NOMO-1 treated with dmso at 0.1 percent for 144 hours (cell line): ENCODE results near the gene CDK6.

Experiments
- DNase-seq: peaks from one replicate; lab custom pipeline; 2025; ENCODE audit not compliant: unreplicated experiment; lab: John Stamatoyannopoulos, UW

Gene CDK6

DNA sequence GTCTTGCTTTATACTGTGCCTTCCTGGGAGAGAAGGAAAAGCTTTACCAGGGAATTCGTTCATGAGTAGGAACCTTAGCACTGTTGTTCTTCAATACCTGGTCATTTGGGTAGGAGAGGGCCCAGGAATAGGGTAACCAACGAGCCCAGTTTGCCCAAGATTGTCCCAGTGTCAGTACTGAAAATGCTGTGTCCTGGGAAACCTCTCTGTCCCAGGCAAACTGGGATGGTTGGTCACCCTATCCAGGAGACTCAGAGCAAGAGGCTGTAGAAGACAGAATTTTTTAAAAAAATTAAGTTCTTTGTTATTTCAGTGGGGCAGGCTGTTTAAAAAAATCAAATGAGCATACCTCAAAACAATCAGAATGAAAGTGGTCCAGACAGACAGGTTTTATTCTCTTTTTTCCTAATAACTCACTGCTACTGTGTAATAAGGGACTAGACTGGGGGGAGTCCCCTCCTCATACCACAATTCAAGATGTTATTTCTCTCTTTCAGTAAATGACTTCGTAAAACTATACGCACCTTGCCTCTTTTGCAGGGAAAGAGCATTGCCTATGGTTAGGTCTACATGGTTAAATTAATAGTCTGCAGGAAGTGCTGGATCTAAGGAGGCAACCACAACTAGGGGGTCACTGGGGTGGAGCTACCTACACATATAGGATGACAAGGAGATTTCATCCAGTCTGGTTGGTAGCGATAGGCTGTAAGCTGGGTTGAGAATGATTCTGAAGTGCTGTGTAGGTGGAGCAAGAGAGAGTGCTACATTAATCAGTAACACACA, 205.1 kb downstream of the CDK6 start:
- no peak for DNase-seq

DNA sequence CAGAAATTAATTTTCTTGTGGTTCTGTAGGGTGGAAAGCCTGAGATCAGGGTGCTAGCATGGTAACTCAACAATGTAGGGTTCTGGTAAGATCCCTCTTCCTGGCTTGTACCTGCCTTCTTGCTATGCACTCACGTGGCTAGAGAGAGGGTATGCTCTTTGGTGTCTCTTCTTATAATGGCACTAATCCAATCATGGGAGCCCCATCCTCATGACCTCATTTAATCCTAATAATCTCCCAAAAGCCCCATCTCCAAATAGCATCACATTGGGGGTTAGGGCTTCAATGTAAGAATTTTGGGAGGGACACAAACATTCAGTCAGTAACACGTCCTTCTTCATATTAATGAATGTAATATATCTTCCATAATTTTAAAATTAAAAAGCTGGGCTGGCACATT, 206.6 kb downstream of the CDK6 start:
- DNase-seq, result no peak

DNA sequence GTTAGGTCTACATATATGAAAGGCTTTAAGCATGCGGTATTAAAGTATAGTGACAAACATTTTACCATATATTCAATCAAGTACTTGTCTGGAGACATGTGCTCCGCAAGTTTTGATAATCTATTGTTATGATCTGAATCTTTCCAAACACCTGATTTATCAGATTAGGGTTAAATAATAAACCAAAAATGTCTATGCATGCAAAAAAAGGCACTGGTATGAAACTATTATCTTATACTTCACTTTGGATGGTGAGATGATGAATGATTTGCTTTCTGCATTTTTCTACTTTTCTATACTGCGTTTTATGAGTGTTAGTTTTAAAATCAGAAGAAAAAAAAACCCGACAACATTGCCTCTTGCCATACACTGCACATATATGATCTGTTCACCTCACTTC, 208.4 kb downstream of the CDK6 start:
- DNase-seq, result no peak

DNA sequence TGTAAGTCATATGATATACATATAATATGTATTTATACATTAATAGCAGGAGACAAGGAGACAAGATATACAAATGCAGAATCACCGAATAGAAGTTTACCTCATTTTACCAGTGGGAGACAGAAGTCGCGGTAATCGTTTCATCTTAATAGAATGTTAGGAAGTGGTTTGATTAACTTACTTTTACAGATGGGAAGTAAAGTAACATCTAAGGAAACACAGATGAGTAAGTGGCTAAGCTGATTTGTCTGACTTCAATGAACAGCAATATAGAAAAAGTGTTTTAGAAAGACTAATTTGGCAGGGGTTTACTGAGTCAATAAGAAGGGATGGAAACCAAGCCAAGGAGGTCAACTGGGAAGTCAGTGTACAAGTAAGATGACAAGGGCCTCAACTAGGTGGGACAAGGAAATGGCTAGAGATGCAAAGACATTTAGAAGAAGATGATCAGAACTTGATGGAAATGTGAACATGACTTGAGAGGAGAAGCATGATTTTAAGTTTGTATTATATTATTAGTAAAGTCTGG, 210.0 kb downstream of the CDK6 start:
- no peak for DNase-seq

DNA sequence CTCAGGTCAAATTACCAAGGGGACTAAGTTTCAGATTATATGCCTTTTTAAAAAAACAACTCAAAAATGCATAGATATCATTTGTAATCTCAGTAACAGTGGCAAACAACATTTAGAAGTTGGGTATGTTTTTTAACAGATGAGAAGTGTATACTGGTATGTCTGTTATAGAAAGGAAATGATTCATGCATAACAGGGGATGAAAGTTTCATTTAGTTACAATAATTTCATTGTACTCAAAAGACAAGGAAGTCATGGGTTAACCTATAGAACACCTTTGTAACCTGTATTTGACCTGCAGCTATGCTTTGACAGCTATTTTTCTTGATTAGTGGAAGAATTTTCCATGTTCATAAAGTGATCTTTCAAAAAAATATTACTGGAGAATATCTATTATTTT, 210.8 kb downstream of the CDK6 start:
- no peak for DNase-seq

DNA sequence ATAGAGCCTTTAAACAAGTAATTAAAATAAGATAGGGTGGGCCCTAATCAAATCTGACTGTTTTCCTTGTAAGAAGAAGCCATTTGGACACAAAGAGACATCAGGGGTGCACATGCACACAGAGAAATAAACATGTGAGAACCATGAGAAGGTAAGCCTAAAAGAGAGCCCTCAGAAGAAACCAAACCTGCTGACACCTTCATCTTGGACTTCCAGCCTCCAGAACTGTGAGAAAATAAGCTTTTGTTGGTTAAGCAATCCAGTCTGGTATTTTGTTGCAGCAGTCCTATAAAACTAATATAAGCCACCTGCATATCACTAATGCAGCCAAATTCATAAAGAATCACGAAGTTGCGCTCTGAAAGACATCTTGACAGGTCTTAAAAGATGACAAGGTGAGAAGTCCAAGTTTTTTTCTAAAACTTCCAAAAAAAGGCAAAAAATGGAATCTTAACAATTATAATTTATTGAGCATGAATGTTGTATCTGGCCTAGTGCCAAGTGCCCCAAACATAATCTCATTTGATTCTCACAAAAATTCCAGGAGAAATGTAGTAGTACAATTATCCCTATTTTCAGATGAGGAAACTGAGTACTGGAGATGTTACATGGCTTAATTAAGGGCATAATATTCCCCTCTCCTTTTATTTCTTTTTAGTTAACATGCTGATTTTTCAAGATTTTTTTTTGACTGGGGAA, 211.9 kb downstream of the CDK6 start:
- no peak for DNase-seq

DNA sequence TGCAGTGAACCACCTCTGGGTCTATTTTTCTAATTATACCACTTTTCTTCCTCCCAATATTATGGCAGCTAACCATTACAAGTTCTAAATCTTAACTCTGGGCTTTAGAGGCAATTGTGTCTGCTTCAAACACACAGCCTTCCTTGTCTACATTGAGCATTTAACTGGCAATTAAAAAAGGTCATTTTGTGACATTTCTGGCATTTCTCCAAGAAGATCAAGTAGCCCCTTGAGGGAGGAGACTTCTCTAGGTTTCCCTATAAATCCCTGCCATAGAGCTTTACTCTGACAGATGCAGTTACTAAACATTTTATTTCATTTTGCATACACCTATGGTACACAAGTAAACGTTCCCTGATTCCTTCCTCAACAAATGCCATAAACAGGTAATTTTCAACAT, 212.8 kb downstream of the CDK6 start:
- DNase-seq, result no peak

DNA sequence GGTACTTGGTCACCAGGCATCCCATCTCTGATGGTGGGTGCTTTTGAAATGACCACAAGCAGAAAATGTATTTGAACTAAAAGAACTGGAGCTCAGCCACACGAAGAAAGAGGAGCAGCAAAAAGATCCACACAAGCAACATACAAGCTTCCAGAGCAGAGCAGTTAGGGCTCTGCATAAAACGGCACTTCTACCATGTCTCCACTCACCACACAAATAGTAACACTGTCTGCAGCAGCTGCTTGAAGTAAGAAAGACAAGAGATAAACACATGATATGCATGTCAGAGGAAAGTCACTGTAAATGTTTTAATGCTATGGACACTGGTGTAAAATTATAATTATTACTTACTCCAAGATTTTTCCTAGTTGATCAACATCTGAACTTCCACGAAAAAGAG, 213.7 kb downstream of the CDK6 start:
- DNase-seq, result no peak

DNA sequence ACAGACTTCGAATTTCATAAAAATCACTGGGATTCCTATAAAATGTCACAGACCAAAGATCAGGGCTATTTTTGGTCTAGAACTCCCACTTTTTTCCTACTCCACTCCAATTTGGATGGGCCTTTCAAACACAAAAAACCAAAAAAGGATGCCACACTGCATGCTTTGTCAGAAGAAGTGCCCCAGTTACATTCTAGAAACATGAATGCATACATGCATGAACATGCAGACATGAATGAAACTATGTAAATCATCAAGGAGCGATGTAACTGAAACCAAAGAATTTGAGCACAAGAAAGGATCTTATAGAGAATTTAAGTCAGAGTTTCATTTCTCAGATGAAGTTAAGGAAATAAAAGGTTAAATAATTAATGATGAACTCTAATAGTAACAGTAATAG, 214.3 kb downstream of the CDK6 start:
- DNase-seq, result no peak

DNA sequence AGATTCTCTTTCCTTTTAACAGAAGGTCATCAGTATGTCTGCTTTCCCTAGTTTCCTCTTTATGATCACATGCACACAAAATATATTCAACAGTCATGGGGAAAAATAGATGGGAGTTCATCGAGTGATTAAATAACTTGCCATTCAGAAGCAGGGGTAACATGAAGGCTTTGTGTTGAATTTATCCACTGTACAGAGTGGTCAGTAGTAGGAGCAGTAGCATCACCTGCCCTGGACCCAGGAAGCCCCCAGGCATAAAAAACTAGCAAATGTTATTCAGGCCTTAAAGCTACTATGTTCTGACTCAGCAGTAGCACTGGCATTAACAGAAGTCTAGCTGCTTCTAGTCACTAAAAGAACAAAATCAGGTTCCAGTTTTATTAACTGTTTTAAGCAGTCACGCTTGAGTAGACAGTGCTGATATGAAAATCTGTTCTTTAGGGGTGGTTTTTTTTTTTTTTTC, 214.8 kb downstream of the CDK6 start:
- no peak for DNase-seq

DNA sequence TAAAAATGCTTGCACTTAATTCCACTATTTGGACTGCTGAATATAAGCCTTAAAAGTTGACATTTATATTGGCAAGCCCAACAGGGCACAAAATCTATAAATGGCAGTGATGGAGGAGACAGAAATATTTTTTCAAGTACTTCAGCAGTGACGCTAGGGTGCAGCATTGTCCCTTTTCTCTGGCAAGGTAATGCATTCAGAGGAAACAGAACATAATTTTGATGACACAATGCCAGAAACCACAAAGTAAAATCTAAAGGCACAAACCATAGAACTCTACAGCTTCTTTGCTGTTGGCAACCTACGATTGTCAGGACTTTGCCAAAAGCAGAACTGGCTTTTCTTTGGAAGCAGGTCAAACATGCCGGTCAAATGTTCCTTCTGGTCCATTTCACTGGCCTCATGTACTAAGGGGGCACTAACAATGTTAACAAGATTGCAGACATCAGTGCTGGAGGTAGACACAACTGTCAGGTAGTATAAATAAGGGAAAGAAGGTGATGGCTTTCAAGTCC, 215.3 kb downstream of the CDK6 start:
- peak; percentile 99 for DNase-seq

DNA sequence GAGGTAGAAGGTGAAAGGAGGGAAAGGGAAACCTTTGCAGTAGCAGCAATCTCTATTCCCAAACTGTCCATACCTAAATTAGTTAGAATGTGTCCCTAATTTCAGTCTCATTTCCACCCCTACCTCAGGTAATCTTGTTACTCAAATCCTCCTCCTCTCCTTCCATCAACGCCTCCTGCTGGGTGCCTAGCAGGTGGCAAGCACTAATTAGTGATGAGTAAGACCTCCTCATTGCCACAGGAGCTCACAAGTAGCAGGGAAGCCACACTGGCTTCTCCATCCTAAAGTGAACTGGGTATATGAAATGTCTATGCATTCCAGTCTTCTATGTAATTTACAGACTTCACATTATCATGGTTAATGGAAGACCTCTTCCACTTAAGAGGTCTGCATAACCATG, 220.5 kb downstream of the CDK6 start:
- DNase-seq, result no peak

DNA sequence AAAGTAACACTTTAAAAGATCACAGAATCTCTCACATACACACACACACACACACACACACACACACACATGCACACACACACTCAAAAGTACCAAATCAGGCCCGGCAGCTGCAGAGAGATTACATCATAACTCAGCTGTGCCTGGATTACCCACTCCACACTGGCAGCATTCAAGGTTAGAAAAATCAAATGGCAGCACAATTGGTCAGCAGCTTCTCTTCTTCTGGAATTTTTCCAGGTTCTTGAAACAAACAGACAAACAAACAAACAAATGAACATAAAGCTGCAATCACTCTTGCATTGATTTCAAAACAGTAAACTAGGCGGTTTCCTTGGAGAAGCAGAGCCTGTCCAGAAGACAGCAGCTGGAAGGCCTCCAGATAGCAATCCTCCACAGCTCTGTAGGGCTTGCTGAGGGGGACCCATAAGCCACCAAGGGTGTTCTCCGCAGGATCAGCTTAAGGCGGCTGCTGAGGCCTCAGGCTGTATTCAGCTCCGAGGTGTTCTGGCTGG, 221.7 kb downstream of the CDK6 start:
- DNase-seq, result no peak

DNA sequence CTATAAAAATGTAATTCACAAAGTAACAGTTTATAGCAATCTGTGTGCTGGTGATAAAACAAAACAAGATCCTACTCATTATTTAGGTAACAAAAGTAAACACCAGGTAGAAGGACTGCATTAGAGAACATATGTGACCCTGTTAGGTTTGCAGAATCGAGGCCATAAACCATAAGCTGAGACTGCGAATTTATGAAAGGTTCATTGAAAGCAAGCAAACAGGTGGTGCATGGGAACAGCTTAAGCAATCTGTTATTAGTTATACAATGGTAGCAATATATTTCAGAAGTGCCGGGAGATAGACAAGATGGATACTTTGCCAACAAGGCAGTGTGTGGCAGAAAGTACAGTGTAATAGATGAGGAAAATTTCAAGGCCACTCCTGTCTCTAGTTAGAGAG, 222.7 kb downstream of the CDK6 start:
- no peak for DNase-seq

DNA sequence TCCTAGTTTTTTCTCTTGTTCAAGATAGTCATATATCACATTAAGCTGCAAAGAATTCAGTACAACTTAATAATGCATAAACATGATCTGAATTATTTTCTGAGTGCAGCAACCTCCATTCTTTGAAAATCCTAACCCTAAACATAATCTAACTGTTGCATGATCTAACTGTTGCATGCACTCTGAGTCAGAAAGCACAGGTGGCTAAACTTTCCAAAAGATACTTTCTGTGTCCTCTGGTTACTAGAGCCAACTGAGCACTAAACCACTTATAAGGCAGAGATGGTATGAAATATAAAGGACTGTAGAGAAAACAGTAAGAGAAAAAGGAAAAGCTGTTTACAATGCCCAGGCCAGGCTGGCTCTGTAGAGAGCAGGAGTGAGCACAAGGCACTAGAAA, 223.2 kb downstream of the CDK6 start:
- no peak for DNase-seq

DNA sequence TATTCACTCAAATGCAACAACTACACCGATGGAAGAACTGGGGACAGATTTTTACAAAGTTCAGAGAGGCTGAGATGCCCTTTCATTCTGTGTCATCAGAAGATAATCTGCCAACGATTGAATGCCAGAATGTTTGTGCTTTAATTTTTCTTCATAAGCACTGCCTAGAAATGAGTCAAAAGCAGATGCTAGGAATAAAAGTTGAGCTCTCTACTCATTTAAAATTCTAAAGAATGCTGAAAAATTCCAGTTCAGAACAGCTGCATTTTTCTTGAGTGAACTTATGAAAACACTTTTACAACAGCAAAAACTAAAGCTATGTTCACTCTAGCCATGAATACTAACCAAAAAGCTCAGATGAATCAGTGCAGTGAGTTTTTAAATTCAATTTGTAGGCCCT, 223.9 kb downstream of the CDK6 start:
- DNase-seq, result no peak

DNA sequence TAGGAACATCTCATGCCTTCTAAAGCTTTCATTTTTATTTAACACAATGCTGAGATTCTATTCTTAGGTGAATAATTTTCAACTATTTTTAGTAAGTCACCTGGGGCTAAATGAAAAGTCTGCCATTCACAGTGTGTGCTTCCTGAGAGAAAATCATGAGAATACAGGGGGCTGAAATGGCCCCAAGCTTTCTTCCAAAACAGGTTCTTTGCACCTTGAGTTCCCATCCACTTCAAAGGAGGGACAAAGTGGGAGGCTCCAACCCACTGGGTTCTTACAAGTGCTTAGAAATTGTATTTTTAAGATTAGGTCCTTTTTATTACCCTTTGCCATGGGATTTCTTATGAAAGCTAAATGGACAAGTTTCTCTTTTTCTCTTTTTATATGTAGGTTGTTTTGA, 224.6 kb downstream of the CDK6 start:
- no peak for DNase-seq

DNA sequence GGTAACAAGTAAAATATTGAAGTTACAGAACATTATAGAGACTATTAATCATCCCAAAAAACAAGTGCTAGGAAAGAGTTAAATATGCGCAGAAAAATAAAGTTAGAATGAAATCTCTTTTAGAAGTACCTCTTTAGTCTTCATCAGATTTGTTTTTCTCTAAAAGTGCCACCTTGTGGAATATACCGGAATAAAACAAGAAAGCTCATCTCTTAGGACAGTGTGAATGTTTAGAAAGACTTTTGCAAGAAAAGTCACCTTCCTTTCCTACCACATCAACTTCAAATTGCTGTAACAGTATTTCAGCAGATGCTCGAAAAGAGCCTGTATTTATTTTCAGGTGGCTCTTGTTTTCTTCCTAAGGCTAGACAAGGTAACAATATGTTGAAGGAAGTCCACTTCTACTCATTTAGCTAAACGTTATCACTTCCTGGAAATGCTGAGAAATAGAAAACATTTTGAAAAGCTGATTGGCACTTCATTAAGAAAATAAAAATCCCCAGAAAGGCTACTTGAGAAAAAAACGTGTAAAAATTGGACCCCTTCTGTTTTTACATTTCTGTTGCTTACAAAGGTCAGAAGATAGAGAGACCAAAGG, 226.4 kb downstream of the CDK6 start:
- DNase-seq, result no peak

DNA sequence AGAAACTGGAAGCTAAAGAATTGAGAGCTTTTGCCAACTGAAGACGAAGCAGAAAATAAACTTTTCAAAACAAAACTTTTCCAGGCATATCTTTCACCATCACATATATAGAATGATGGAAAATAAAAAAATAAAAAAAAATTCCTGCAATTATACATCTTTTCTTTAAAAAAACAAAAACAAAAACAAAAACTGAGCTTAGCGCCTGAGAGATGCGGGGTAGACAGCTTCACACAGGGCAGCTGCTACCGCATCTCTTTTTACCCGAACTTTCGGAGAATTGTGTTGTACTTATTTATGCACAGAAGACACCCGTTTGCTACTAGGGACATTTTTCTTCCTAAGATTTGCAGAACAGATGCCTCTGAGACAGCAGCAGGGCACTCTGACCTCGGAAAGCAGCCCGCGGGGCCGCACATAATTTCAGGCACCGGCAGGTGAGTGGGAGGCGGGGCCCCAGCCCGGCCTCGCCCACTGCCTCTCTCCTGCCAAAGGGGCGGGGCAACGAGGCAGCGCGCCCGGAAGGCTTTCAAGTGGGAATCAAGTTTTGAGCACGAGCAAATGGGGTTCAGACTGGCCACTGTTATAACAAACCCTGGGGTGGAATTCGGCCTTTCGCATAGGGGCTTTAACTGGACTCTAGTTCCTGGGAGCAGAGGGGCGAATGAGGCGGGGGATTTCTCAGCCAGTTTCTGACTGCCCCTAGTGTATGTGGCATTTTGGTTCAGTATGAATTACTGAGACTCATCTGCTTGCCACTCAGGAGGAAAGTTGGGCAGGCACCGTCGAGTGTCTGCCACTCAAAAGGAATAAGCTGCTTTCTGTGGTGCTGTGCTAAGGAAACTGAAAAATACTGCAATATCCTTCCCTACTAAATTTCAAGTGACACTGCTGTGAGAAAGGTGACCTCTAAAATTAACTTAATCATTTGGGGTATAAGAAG, 227.7 kb downstream of the CDK6 start:
- no peak for DNase-seq

DNA sequence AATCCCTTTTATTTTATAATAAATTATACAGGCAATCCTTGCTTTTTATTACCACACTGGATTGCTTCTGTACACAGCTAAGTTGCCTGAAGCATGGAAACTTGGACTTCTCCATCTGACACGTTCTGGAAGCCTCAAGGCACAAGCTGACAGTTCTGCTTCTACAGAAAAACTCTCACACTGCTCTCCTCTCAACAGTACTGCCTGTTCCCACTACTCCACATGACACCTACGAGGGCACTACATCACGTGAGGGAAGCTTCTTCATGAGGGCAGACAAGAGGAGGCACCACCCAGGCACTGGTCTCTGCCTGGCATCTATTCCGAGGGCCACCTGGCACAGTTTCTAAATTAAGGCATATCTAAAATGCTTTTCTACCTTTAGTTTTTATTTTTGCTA, 229.4 kb downstream of the CDK6 start:
- DNase-seq, result no peak
